ENCODE results near the gene A2M.
A peak's percentile ranks its signal among the peaks of the same experiment; 100 is the strongest.

GRCh38 chr12:9066183-9066623 is 49.5 kb downstream of the A2M start:
- TF ChIP-seq NR3C1 (CRISPR knock-in tag; IDR thresholded peaks at IDR 0.05): no peak
- TF ChIP-seq CBX5 (CRISPR knock-in tag; IDR thresholded peaks at IDR 0.05; ENCODE audit: borderline replicate concordance): no peak
- no peak for TF ChIP-seq SAP130 (CRISPR knock-in tag; IDR thresholded peaks at IDR 0.05; ENCODE audit: low read depth)
- TF ChIP-seq REPIN1 (CRISPR knock-in tag; IDR thresholded peaks at IDR 0.05; ENCODE audit: borderline replicate concordance, low read depth): peak; percentile 31; the same call in 1 of the 2 replicates
- no peak for TF ChIP-seq MTA3 (CRISPR knock-in tag; IDR thresholded peaks at IDR 0.05)
- TF ChIP-seq CTCF (CRISPR knock-in tag; IDR thresholded peaks at IDR 0.05): no peak
- TF ChIP-seq PRDM4 (CRISPR knock-in tag; IDR thresholded peaks at IDR 0.05; ENCODE audit: borderline replicate concordance): no peak
- no peak for TF ChIP-seq HOXA9 (CRISPR knock-in tag; IDR thresholded peaks at IDR 0.05; ENCODE audit: borderline replicate concordance)
- TF ChIP-seq TAF1 (CRISPR knock-in tag; IDR thresholded peaks at IDR 0.05): no peak
- peak; percentile 84 for TF ChIP-seq RBFOX2 (IDR thresholded peaks at IDR 0.05; ENCODE audit: low read depth, low read length)
- no peak for TF ChIP-seq ZNF850 (CRISPR knock-in tag; conservative IDR thresholded peaks at IDR 0.05)

All from HepG2 (cell line).